Measurements from ENCODE around the gene FJX1. TPM values are rescaled to one million over a fixed set of nuclear protein-coding genes. Genes with fewer than 3 reads are reported as not detected.

FJX1 gene
- total and polyA plus RNA-seq, 2 experiments from 2014 or later, result 9.4 to 16.1 TPM

DNA sequence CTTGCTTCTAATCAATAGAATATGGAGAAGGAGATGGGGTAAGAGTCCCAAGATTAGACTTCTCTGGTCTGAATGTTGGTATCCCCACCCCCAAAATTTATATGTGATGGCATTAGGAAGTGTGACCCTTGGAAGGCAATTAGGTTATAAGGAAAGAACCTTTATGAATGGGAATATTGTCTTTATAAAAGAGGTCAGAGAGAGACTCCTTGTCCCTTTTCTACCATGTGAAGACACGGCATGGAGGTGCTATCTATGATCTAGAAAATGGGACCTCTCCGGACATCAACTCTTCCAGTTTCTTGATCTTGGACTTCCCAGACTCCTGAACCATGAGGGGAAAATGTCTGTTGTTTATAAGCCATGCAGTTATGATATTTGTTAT is 37.9 kb upstream of the FJX1 start (continued):
- TF ChIP-seq, protein P1, sequence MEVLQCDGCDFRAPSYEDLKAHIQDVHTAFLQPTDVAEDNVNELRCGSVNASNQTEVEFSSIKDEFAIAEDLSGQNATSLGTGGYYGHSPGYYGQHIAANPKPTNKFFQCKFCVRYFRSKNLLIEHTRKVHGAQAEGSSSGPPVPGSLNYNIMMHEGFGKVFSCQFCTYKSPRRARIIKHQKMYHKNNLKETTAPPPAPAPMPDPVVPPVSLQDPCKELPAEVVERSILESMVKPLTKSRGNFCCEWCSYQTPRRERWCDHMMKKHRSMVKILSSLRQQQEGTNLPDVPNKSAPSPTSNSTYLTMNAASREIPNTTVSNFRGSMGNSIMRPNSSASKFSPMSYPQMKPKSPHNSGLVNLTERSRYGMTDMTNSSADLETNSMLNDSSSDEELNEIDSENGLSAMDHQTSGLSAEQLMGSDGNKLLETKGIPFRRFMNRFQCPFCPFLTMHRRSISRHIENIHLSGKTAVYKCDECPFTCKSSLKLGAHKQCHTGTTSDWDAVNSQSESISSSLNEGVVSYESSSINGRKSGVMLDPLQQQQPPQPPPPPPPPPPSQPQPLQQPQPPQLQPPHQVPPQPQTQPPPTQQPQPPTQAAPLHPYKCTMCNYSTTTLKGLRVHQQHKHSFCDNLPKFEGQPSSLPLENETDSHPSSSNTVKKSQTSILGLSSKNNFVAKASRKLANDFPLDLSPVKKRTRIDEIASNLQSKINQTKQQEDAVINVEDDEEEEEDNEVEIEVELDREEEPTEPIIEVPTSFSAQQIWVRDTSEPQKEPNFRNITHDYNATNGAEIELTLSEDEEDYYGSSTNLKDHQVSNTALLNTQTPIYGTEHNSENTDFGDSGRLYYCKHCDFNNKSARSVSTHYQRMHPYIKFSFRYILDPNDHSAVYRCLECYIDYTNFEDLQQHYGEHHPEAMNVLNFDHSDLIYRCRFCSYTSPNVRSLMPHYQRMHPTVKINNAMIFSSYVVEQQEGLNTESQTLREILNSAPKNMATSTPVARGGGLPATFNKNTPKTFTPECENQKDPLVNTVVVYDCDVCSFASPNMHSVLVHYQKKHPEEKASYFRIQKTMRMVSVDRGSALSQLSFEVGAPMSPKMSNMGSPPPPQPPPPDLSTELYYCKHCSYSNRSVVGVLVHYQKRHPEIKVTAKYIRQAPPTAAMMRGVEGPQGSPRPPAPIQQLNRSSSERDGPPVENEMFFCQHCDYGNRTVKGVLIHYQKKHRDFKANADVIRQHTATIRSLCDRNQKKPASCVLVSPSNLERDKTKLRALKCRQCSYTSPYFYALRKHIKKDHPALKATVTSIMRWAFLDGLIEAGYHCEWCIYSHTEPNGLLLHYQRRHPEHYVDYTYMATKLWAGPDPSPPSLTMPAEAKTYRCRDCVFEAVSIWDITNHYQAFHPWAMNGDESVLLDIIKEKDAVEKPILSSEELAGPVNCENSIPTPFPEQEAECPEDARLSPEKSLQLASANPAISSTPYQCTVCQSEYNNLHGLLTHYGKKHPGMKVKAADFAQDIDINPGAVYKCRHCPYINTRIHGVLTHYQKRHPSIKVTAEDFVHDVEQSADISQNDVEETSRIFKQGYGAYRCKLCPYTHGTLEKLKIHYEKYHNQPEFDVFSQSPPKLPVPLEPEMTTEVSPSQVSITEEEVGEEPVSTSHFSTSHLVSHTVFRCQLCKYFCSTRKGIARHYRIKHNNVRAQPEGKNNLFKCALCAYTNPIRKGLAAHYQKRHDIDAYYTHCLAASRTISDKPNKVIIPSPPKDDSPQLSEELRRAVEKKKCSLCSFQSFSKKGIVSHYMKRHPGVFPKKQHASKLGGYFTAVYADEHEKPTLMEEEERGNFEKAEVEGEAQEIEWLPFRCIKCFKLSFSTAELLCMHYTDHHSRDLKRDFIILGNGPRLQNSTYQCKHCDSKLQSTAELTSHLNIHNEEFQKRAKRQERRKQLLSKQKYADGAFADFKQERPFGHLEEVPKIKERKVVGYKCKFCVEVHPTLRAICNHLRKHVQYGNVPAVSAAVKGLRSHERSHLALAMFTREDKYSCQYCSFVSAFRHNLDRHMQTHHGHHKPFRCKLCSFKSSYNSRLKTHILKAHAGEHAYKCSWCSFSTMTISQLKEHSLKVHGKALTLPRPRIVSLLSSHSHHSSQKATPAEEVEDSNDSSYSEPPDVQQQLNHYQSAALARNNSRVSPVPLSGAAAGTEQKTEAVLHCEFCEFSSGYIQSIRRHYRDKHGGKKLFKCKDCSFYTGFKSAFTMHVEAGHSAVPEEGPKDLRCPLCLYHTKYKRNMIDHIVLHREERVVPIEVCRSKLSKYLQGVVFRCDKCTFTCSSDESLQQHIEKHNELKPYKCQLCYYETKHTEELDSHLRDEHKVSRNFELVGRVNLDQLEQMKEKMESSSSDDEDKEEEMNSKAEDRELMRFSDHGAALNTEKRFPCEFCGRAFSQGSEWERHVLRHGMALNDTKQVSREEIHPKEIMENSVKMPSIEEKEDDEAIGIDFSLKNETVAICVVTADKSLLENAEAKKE (CRISPR knock-in tag; IDR thresholded peaks at IDR 0.05), result no peak
- TF ChIP-seq NANOG (IDR thresholded peaks at IDR 0.05; ENCODE audit: borderline replicate concordance) (no peak), JUNB (IDR thresholded peaks at IDR 0.05; ENCODE audit: unreplicated experiment) (no peak), ZNF331 (CRISPR knock-in tag; IDR thresholded peaks at IDR 0.05; ENCODE audit: low read depth) (no peak)

- no peaks in the 10 kb centered on the region for H3K27me3 Mint-ChIP-seq (ENCODE audit: insufficient read depth, low read depth, poor library complexity)
- peaks cover 4% of the 10 kb centered on the region for H3K4me1 Mint-ChIP-seq
- no peak for DNase-seq (ENCODE audit: low spot score)
- no peak overlapping the region for H2AFZ ChIP-seq
- H3K27me3 ChIP-seq (ENCODE audit: insufficient read depth), result no peaks in the 10 kb centered on the region
- H3K27ac Mint-ChIP-seq, result no peak overlapping the region
- H3K9me3 Mint-ChIP-seq, result no peaks in the 10 kb centered on the region; the same call in 2 of the 3 replicates
- H3K4me3 ChIP-seq, result no peak overlapping the region
- ATAC-seq, result no peak
- no peaks in the 10 kb centered on the region for H3F3A ChIP-seq (replicated peaks; ENCODE audit: low read depth)
- no peak overlapping the region for H3K4me2 ChIP-seq
- H3K27ac ChIP-seq (ENCODE audit: low read depth), result no peak overlapping the region
- H3K79me2 ChIP-seq (replicated peaks; ENCODE audit: insufficient read depth), result no peaks in the 10 kb centered on the region
- no peaks in the 10 kb centered on the region for H3K36me3 Mint-ChIP-seq (ENCODE audit: low read depth)
- TF ChIP-seq ZNF331 (CRISPR knock-in tag; IDR thresholded peaks at IDR 0.05; ENCODE audit: low read depth), result no peak
- no peaks in the 10 kb centered on the region for H3K4me1 ChIP-seq (ENCODE audit: insufficient read depth)
- no peaks in the 10 kb centered on the region for H3K36me3 ChIP-seq (ENCODE audit: insufficient read depth)
- no peaks in the 10 kb centered on the region for H3K9me2 ChIP-seq (ENCODE audit: insufficient read depth)
- H3K4me3 Mint-ChIP-seq, result no peak overlapping the region
- H4K20me1 ChIP-seq (replicated peaks; ENCODE audit: insufficient read depth), result no peaks in the 10 kb centered on the region
Observed at GRCh38 chr11:35582033-35582432, 36.2 kb upstream of the FJX1 start.

DNA sequence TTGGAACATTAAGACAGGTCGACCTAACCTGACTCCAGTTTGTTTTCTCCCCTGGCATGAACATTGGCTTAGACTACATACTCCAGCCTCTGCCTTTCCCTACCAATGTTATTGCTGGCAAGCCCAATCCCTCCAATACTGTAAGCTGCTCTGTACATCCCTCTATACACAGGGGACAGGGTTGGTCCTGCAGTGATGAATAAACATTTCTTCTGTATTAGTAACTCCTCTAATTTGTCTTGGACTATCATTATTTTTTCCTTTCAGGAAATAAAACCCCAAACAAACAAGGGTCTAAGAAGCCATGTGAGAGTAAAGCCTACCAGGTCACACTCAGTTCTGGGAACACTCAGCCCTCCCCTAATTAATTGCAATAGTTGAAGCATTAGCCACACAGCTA is 35.1 kb upstream of the FJX1 start:
- Histone ChIP-seq H3K4me1 (ENCODE audit: insufficient read depth) (no peaks in the 10 kb centered on the region), H3K4me3 (no peak overlapping the region), H4K20me1 (replicated peaks; ENCODE audit: insufficient read depth) (no peaks in the 10 kb centered on the region), H3F3A (replicated peaks; ENCODE audit: low read depth) (no peaks in the 10 kb centered on the region), H3K27ac (ENCODE audit: low read depth) (no peak overlapping the region), H3K79me2 (replicated peaks; ENCODE audit: insufficient read depth) (no peaks in the 10 kb centered on the region), H3K27me3 (ENCODE audit: insufficient read depth) (no peaks in the 10 kb centered on the region), H3K36me3 (ENCODE audit: insufficient read depth) (no peaks in the 10 kb centered on the region), H2AFZ (no peak overlapping the region), H3K9me2 (ENCODE audit: insufficient read depth) (no peaks in the 10 kb centered on the region), H3K4me2 (no peak overlapping the region)
- ATAC-seq (no peak), DNase-seq (ENCODE audit: low spot score) (no peak)
- no peak overlapping the region for H3K4me3 Mint-ChIP-seq
- no peaks in the 10 kb centered on the region; the same call in 2 of the 3 replicates for H3K9me3 Mint-ChIP-seq
- H3K36me3 Mint-ChIP-seq (ENCODE audit: low read depth), result no peaks in the 10 kb centered on the region
- H3K4me1 Mint-ChIP-seq, result peaks cover 4% of the 10 kb centered on the region
- H3K27ac Mint-ChIP-seq, result no peak overlapping the region
- H3K27me3 Mint-ChIP-seq (ENCODE audit: insufficient read depth, low read depth, poor library complexity), result no peaks in the 10 kb centered on the region
- TF ChIP-seq ZNF331 (CRISPR knock-in tag; IDR thresholded peaks at IDR 0.05; ENCODE audit: low read depth) (no peak), JUNB (IDR thresholded peaks at IDR 0.05; ENCODE audit: unreplicated experiment) (no peak), CREB1 (CRISPR knock-in tag; IDR thresholded peaks at IDR 0.05; ENCODE audit: low read depth) (no peak), CTCF (conservative IDR thresholded peaks at IDR 0.05; ENCODE audit: low read depth in 2 of 2) (no peak), NANOG (IDR thresholded peaks at IDR 0.05; ENCODE audit: borderline replicate concordance) (no peak), POLR2AphosphoS5 (IDR thresholded peaks at IDR 0.05; ENCODE audit: low read depth) (no peak)

Data from GM23338 (cell line).